Measurements from ENCODE around the gene PSORS1C1. TPM values are rescaled to one million over a fixed set of nuclear protein-coding genes. Genes with fewer than 3 reads are reported as not detected.

The PSORS1C1 gene
- total RNA-seq, 1 experiment from 2014 or later = 0.48 TPM

- H2BK15ac ChIP-seq (ENCODE audit: low read depth, low read length) = no peak overlapping the region
- no peak overlapping the region for H3K9ac ChIP-seq (ENCODE audit: extremely low read depth, insufficient read length, low read length)
- no peaks in the 10 kb centered on the region for H3K23me2 ChIP-seq (ENCODE audit: insufficient read length, low read depth, low read length, poor library complexity, severe bottlenecking)
- Mint-ChIP-seq H3K27ac (peak overlapping the region in 1 of 3 experiments; percentile 30; a peak in 1 of 7 replicates), H3K4me1 (peaks cover 27 to 29% of the 10 kb centered on the region in 2 experiments), H3K36me3 (ENCODE audit: insufficient read depth in 1 of 3, low read depth in 3 of 3) (peaks cover 25 to 59% (median 54%) of the 10 kb centered on the region in 3 experiments), H3K27me3 (ENCODE audit: low read depth) (no peaks in the 10 kb centered on the region; the same call in 1 of the 2 replicates), H3K4me3 (no peak overlapping the region), H3K9me3 (no peaks in the 10 kb centered on the region)
- no peaks in the 10 kb centered on the region for H3K79me1 ChIP-seq (ENCODE audit: insufficient read depth, low read depth, low read length, poor library complexity, severe bottlenecking)
- no CpG with 5 or more reads among the region's 18 CpGs for WGBS (ENCODE audit: extremely low coverage, insufficient read length, low lambda C conversion rate)
- H4K20me1 ChIP-seq (ENCODE audit: control insufficient read depth, insufficient read depth, insufficient read length) = no peaks in the 10 kb centered on the region
- H3K23ac ChIP-seq (ENCODE audit: insufficient read length, low read depth, low read length) = no peak overlapping the region
- no peak overlapping the region for H3K4ac ChIP-seq (ENCODE audit: low read depth, low read length)
- H3K14ac ChIP-seq (ENCODE audit: insufficient read depth, low read length) = no peak overlapping the region
- no peak overlapping the region for H2BK120ac ChIP-seq (ENCODE audit: low read depth, low read length, poor library complexity, severe bottlenecking)
- no peak for DNase-seq
- no peaks in the 10 kb centered on the region for H3K9me3 ChIP-seq (ENCODE audit: control insufficient read depth, low read depth, low read length)
- no peak for TF ChIP-seq CTCF (conservative IDR thresholded peaks at IDR 0.05)
- H4K5ac ChIP-seq (ENCODE audit: insufficient read length, low read depth, low read length) = no peak overlapping the region
- no peaks in the 10 kb centered on the region for H3K27me3 ChIP-seq (ENCODE audit: insufficient read depth, low read length)
- H3T11ph ChIP-seq (ENCODE audit: low read length) = no peak overlapping the region
- no peak overlapping the region for H3K18ac ChIP-seq (ENCODE audit: insufficient read length, low read depth, low read length)
- no peak overlapping the region for H3K4me2 ChIP-seq (ENCODE audit: insufficient read depth, insufficient read length, low read length)
- H3K56ac ChIP-seq (ENCODE audit: insufficient read length, low read depth, low read length) = no peak overlapping the region
- H3K4me1 ChIP-seq (ENCODE audit: insufficient read depth, low read length) = no peaks in the 10 kb centered on the region; the same call in 1 of the 2 replicates
- H2BK5ac ChIP-seq (ENCODE audit: insufficient read length, low read length) = no peak overlapping the region
- H3K27ac ChIP-seq (ENCODE audit: insufficient read length, low read depth, low read length) = no peak overlapping the region
- H2BK12ac ChIP-seq (ENCODE audit: insufficient read length, low read depth, low read length) = no peak overlapping the region
- H4K91ac ChIP-seq (ENCODE audit: insufficient read length, low read depth, low read length) = no peak overlapping the region
- H2AFZ ChIP-seq (ENCODE audit: low read length) = no peak overlapping the region
- no peak overlapping the region for H2BK20ac ChIP-seq (ENCODE audit: low read depth, low read length, poor library complexity, severe bottlenecking)
- H2AK5ac ChIP-seq (ENCODE audit: insufficient read length, low read length) = no peak overlapping the region
- H3K79me2 ChIP-seq (ENCODE audit: insufficient read depth, low read length) = no peaks in the 10 kb centered on the region
- no peak overlapping the region for H4K8ac ChIP-seq (replicated peaks; ENCODE audit: insufficient read length, low read depth, low read length)
Measured at GRCh38 chr6:31144296-31144969, 29.8 kb downstream of the PSORS1C1 start.
